HepG2 (cell line): Measurements from ENCODE around the gene HEMK1. TPM values are rescaled to one million over a fixed set of nuclear protein-coding genes. Genes with fewer than 3 reads are reported as not detected.

ENCODE experiments used
- CBX5 ChIP-seq: sonication (generic); formaldehyde crosslinking; IDR thresholded peaks from 2 replicates; pipeline ENCODE4 v1.4.0; 2020; ENCODE audit warnings: missing genetic modification reagents, borderline replicate concordance
- DNMT1 ChIP-seq: sonication (generic); formaldehyde crosslinking; IDR thresholded peaks from 2 replicates; pipeline ENCODE4 v1.5.1; 2020; ENCODE audit warnings: mild to moderate bottlenecking, missing genetic modification reagents
- NAIF1 ChIP-seq: sonication (generic); formaldehyde crosslinking; IDR thresholded peaks from 2 replicates; pipeline ENCODE4 v1.5.0; 2020; ENCODE audit warnings: mild to moderate bottlenecking, missing genetic modification reagents, borderline replicate concordance
- SALL1 ChIP-seq: sonication (generic); formaldehyde crosslinking; IDR thresholded peaks from 2 replicates; pipeline ENCODE4 v1.8.0; 2022; ENCODE audit warnings: mild to moderate bottlenecking, missing genetic modification reagents
- SETDB1 ChIP-seq: sonication (generic); formaldehyde crosslinking; IDR thresholded peaks from 2 replicates; pipeline ENCODE4 v1.5.1; 2020; ENCODE audit warnings: missing genetic modification reagents, mild to moderate bottlenecking, borderline replicate concordance
- SP2 ChIP-seq: sonication (generic); formaldehyde crosslinking; IDR thresholded peaks from 2 replicates; pipeline ENCODE4 v1.5.1; 2020; ENCODE audit warnings: mild to moderate bottlenecking, missing genetic modification reagents
- TARDBP ChIP-seq: sonication (generic); formaldehyde crosslinking; IDR thresholded peaks from 2 replicates; pipeline ENCODE4 v1.8.0; 2022; ENCODE audit warnings: mild to moderate bottlenecking, missing genetic modification reagents
- YEATS2 ChIP-seq: sonication (generic); formaldehyde crosslinking; IDR thresholded peaks from 2 replicates; pipeline ENCODE4 v1.4.0; 2020; ENCODE audit warnings: missing genetic modification reagents, borderline replicate concordance
- ZBTB10 ChIP-seq: sonication (generic); formaldehyde crosslinking; IDR thresholded peaks from 2 replicates; pipeline ENCODE4 v1.4.0; 2020; ENCODE audit warnings: missing genetic modification reagents, borderline replicate concordance
- ZFP82 ChIP-seq: sonication (generic); formaldehyde crosslinking; IDR thresholded peaks from 2 replicates; pipeline ENCODE4 v1.5.1; 2020; ENCODE audit warnings: mild to moderate bottlenecking, missing genetic modification reagents, borderline replicate concordance
- ZMAT3 ChIP-seq: sonication (generic); formaldehyde crosslinking; conservative IDR thresholded peaks from 2 replicates; pipeline ENCODE4 v1.7.0; 2021; ENCODE audit warnings: missing genetic modification reagents
- ZNF225 ChIP-seq: sonication (generic); formaldehyde crosslinking; IDR thresholded peaks from 2 replicates; pipeline ENCODE4 v1.4.0; 2020; ENCODE audit warnings: mild to moderate bottlenecking, missing genetic modification reagents
- ZNF280B ChIP-seq: sonication (generic); formaldehyde crosslinking; IDR thresholded peaks from 2 replicates; pipeline ENCODE4 v1.5.0; 2020; ENCODE audit warnings: missing genetic modification reagents, mild to moderate bottlenecking, borderline replicate concordance
- ZNF558 ChIP-seq: sonication (generic); formaldehyde crosslinking; IDR thresholded peaks from 2 replicates; pipeline ENCODE4 v1.9.0; 2022; ENCODE audit warnings: mild to moderate bottlenecking, missing genetic modification reagents, borderline replicate concordance
- ZNF607 ChIP-seq: sonication (generic); formaldehyde crosslinking; IDR thresholded peaks from 2 replicates; pipeline ENCODE4 v1.5.1; 2020; ENCODE audit warnings: missing genetic modification reagents, mild to moderate bottlenecking, borderline replicate concordance
- ZNF639 ChIP-seq: conservative IDR thresholded peaks from 2 replicates; pipeline ENCODE4 v1.6.1; 2018; ENCODE audit warnings: missing genetic modification reagents
- ZSCAN21 ChIP-seq: sonication (generic); formaldehyde crosslinking; IDR thresholded peaks from 2 replicates; pipeline ENCODE4 v1.8.0; 2022; ENCODE audit warnings: mild to moderate bottlenecking, missing genetic modification reagents, moderate library complexity, borderline replicate concordance
- polyA plus RNA-seq, 8 experiments: library from polyadenylated mRNA; depleted of rRNA in 3 of 8; stranded (reverse) in 7 of 8; unstranded in 1 of 8; fragments of >200 nt; fragmentation: Illumina TruSeq in 4 of 8; extraction: Trizol in 4 of 8; gene quantifications; 2 replicates each; pipeline versions ENCODE4 v1.2.1 to v1.2.3, GENCODE V29; 2011 to 2016; ENCODE audit warnings: low read depth in 4 of 8, missing spikeins in 1 of 8, mixed read lengths in 1 of 8; ENCODE audit not compliant: insufficient read depth in 1 of 8
- total RNA-seq, 5 experiments: library from RNA; depleted of rRNA; stranded (reverse); fragments of >200 nt; fragmentation: Illumina TruSeq; extraction: Trizol; gene quantifications; 2 replicates each; pipeline ENCODE4 v1.2.3, GENCODE V29; 2016; ENCODE audit warnings: low read depth in 1 of 5
- TF ChIP-seq, protein P1 (sequence below): fragments of 450-650 bp; IDR thresholded peaks from 2 replicates; pipeline ENCODE4 v1.6.1; 2016

The HEMK1 gene
- total and polyA plus RNA-seq, 2 of the 13 experiments (the other 11 are each of a cell fraction or from before 2014, with no cell fraction given) = 9.8 to 12.6 TPM

DNA sequence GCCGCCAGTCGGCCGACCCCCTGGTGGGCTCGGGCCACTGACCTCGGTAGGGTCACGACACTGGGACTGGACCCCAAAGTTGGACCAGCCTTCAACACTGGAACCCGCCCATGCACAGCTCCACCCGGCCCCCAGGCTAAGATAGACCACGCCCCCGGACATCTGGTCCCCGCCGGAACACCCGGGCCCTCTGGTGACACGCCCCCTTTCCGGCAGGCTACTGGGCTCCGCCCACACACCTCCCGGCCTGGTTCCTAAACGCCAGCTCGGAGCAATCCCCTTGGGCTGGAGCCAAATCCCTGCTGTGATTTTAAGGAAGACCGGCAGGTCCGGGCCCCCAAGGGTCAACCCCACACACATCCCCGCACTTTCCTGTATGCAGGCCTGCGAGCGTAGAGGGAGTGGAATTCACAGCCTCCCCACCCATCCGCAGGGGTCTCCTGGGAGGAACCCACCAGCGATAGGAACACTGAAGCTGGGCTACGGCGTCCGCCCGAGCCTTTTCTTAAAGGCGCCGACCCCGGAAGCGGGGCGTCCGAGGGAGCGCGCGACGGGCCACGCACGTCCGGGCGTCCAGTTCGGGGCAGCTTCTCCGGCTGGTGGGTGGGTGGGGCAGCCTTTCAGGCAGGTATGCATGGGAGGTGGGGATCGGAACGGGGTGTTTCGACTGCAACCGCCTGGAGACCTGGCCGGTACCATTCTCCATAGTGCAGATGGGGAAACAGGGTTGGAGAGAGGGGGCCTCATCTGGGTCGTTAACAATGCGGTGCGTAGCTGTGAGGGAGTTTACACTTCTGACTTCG is at the start of gene HEMK1 (continued):
- 0 out of 2 replicates have a peak, but pooled peaks have one; percentile 42 for TF ChIP-seq DNMT1 (CRISPR knock-in tag)
- TF ChIP-seq ZNF225 (CRISPR knock-in tag) = no peak
- peak; percentile 94 for TF ChIP-seq YEATS2 (CRISPR knock-in tag)
- no peak for TF ChIP-seq NAIF1
- TF ChIP-seq CBX5 (CRISPR knock-in tag) = 0 out of 2 replicates have a peak, but pooled peaks have one; percentile 46
- TF ChIP-seq, protein P1, sequence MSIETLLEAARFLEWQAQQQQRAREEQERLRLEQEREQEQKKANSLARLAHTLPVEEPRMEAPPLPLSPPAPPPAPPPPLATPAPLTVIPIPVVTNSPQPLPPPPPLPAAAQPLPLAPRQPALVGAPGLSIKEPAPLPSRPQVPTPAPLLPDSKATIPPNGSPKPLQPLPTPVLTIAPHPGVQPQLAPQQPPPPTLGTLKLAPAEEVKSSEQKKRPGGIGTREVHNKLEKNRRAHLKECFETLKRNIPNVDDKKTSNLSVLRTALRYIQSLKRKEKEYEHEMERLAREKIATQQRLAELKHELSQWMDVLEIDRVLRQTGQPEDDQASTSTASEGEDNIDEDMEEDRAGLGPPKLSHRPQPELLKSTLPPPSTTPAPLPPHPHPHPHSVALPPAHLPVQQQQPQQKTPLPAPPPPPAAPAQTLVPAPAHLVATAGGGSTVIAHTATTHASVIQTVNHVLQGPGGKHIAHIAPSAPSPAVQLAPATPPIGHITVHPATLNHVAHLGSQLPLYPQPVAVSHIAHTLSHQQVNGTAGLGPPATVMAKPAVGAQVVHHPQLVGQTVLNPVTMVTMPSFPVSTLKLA = no peak
- TF ChIP-seq ZSCAN21 (CRISPR knock-in tag) = 0 out of 2 replicates have a peak, but pooled peaks have one; percentile 61
- TF ChIP-seq ZBTB10 (CRISPR knock-in tag) = no peak
- TF ChIP-seq ZFP82 (CRISPR knock-in tag) = peak; percentile 92
- TF ChIP-seq ZNF280B (CRISPR knock-in tag) = peak; percentile 79; the same call in 1 of the 2 replicates
- no peak; the same call in 1 of the 2 replicates for TF ChIP-seq ZNF558 (CRISPR knock-in tag)
- TF ChIP-seq ZNF607 (CRISPR knock-in tag) = peak; percentile 87; the same call in 1 of the 2 replicates
- peak; percentile 76 for TF ChIP-seq TARDBP
- TF ChIP-seq ZNF639 (CRISPR knock-in tag) = peak; percentile 76
- peak; percentile 73 for TF ChIP-seq SP2 (CRISPR knock-in tag)
- TF ChIP-seq ZMAT3 (CRISPR knock-in tag) = no peak
- TF ChIP-seq SALL1 (CRISPR knock-in tag) = peak; percentile 78; the same call in 1 of the 2 replicates
- TF ChIP-seq SETDB1 = no peak
